HG02943 (cell line): ENCODE measurements around the gene SDK2.

ENCODE experiments used
- ATAC-seq: cut with Tn5 transposase; IDR thresholded peaks from one replicate; pipeline ENCODE4 v1.9.1; 2021; ENCODE audit warnings: mild to moderate bottlenecking, low read depth, moderate library complexity; ENCODE audit not compliant: unreplicated experiment

Gene SDK2

GRCh38 chr17:73545109-73546032 lies 98.9 kb downstream of the SDK2 start:
- ATAC-seq: no peak

GRCh38 chr17:73544333-73544732 lies 99.9 kb downstream of the SDK2 start:
- ATAC-seq: no peak

DNA sequence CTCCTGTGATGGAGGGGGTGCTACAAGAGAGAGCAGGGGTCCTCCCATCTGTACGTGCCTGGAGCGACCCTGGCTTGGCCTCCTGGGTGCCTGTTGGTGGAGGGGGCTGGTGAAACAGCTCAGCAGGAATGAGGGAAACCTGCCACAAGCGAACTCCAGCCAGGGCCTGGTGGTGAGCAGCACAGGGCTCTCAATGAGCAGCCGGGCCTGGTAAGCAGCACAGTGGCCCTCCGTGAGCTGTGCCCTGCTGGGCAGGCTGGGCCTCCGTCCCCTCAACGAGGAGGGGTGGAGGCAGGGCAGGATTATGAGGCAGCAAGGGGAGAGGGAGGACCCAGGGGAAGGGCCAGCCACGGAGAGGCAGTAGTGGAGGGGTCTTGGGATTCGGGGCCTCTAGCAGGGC lies 101.9 kb downstream of the SDK2 start:
- no peak for ATAC-seq

DNA sequence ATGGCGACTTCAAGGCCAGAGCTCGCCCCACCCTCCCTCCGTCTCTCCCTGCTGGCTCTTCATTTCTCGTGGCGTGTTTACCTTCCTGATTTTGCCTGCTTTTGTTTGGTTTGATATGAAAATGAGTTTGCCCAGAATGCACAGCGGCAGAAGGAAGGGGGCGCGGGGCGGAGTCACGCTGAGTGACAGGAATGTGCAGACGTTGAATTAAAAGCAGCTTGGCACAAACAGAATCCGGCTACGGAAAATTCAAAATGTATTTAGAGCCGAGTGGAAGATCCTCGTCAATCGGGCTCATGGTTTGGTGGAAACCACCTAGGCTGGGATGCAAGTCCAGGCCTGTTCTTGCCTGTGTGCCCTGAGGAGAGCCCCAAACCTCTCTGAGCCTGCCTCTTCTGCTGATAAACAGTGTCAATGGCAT lies 102.7 kb downstream of the SDK2 start:
- no peak for ATAC-seq

- ATAC-seq: no peak
These were observed 103.1 kb downstream of the SDK2 start for GRCh38 chr17:73541111-73541510.

- no peak for ATAC-seq
These were observed 105.1 kb downstream of the SDK2 start for GRCh38 chr17:73539166-73539565.

DNA sequence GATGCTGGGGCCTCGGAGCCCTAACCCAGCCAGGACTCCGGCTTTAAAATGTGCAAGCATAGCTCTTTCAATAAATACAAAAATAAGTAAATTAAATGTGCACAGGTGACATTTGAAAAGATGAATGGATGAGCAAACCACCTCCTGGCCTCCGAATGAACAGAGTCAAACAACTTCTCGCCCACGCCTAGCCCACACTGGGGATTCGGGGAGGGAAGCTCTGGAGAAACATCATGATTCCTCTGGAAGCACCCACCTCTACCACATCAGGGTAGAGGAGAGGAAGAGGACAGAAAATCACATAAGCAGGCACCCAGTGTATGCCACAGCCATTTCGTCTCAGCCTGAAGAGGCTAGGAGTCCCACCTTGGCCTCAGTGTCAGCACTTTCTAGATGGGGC lies 105.8 kb downstream of the SDK2 start:
- no peak for ATAC-seq

DNA sequence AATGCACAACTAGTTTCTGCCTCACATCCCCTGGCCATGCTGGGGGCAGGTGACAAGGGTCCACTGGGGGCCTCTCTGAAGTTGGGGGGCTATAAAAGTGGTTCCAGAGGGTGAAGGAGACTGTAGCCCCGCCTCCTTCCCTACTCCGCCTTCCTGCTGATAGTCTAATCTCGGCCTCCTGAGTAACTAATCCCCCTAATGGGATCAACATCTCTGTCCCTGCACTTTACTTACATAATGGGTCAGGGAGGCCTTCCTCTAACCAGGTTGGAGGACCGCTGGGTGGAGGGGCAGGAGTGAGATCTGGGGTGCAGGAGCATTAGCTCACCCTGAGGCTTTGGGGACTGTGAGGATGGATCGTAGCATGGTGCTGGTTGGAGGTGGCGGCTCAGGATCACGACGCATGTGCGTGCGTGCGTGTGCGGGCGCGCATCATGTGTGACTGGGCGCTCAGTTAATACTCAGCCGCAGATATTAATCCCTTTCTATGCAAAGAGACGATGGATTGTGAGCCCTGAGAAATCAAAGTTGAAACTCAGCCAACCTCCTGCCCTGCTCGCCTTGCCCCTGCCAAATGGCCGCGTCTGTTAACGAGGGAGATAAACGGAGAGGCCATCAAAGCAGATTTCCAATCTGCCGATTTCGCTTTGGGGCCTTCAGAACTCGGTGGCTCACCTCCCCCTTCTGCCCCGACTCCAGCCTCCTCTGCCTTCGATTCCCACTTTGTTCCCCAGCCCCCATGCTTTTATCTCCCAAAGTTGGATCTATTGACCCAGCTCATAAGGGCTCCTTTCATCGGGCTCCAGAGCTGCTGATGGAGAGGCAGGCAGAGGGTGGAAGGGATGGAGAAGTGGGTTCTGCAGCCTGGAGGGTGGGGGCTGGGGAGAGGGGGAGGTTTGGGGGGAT lies 107.3 kb downstream of the SDK2 start:
- no peak for ATAC-seq

GRCh38 chr17:73535746-73536145 lies 108.5 kb downstream of the SDK2 start:
- no peak for ATAC-seq

DNA sequence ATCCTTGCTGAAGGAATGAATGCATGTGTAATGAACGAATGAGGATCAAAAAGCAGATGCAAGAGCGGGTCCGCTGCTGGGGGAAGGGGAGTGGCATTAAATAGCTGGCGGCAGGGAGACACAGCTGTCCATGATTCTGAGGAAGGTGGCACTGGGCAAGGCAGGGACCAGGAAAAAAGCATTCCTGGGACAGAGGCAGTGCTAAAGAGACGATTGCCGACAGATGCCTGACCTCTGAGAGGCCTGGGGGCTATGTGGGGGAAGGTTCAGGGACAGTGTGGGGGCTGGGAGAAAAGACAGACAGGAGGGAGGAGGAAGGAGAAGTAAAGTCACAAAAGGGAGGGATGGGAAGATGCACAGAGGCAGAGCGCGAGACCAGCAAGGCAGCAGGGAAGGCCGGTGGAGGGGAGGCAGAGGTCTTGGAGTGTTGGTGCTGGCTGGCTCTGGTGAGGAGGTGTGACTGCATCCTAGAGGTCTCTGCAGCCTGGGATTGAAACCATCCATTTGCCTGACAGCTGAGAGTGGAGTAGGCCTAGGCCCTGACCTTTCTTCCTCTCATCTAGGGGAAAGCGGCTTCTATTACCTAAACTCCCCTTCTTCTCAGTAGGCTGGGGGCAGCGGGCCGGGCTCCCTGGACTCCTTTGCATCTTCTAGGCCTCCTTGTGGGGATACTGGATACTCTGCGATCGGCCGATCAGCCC lies 109.9 kb downstream of the SDK2 start:
- ATAC-seq: no peak

GRCh38 chr17:73533781-73534180 lies 110.5 kb downstream of the SDK2 start:
- ATAC-seq: no peak

DNA sequence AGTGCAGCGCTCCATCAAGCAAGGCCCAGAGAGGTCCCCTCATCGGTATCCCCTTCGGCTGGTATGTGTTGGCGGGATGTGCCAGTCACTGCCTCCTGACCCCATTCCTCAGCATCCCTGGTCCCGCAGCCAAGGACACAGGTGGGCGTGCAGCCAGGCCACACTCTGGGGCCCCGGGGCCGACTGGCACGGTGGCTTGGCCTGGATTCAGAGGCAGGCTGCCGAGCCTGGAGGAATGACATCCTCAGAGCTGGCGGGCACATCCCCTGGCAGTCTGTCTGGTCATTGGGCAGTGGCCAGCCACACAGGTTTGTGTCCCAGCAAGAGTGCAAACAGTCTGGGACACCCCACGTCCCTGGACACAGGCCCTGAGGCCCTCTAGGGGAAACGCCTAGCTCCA lies 111.1 kb downstream of the SDK2 start:
- ATAC-seq: no peak

DNA sequence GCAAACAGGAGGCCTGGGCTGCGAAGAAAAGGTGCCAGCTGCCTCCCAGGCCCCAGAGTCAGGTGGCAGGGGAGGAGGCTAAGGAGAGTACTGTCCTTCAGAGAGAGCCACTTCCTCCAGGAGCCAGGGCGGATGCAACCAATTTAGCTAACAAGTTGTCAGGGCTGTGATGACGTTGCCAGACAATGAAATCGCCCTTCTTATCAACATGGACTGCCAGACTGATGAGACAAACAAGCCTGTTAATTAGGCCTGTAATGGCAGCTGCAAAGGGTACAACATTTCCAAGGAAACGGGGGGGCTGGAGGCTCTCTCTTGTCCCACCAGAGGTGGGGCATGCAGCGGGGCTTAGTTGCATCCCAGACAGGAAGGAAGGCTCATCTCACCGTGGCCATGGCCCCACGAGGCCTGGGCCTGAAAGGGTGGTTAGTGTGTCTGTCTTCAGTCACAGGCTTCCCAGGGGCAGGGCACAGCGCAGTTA lies 111.8 kb downstream of the SDK2 start:
- no peak for ATAC-seq

DNA sequence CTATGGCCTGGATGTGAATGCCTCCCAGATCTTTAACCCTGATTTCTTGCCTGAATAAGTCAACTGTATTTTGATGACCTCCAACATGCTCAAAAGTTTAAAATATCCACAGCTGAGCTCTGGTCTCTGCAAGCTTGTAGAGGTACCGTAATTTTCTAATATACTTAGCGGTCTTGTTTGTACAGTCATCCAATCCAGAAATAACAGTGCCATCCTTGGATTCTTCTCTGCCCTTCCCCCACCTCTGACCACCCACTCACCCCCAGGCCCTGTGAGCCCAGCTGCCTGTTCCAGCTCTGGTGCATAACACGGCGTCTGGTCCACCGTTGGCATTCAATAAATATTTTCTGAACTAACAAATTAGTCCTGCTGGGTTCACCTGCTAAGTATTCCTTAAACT lies 113.1 kb downstream of the SDK2 start:
- no peak for ATAC-seq

GRCh38 chr17:73528679-73529078 lies 115.6 kb downstream of the SDK2 start:
- ATAC-seq: no peak

GRCh38 chr17:73526952-73527351 lies 117.3 kb downstream of the SDK2 start:
- no peak for ATAC-seq

- ATAC-seq: no peak
These were observed 119.1 kb downstream of the SDK2 start for GRCh38 chr17:73524941-73525679.

GRCh38 chr17:73522696-73523095 lies 121.5 kb downstream of the SDK2 start:
- no peak for ATAC-seq

DNA sequence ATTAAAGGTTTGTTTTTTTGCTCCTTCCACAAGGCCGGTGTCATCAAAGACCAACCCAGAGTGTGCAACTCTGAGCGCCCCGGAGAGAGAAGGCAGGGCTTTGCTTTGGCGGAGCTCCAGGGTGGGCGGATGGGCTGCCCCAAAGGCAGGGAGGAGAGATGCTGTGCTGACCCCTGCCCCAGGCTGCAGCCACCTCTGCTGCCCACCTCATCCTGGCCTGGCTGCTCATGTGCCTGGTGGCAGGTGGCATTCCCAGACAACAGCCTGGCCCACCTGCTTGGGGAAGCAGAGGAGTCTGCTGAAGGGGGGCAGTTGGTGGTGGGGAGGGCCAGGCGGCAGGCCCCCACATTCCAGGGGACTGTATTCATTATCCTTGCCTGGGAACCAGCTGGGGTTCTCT lies 122.1 kb downstream of the SDK2 start:
- no peak for ATAC-seq

DNA sequence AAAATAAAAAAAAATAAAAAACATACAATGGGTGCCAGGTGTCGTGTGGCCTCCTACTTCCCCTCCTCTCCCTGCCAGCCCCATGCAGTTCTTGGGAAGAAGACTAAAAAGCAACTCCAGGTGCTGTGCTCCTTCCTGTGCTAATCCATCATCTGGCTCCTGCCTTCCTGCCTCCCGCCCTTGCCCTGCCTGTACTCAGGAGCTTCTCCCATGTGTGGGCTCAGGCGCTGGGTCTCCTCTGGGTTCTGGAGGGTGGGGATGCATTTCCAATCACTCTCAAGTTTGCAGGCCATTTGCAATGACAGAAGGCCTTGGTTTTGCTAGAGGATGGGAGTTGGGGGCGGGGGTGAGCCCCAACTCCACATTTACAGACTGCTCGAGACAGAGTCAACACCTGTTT lies 122.9 kb downstream of the SDK2 start:
- ATAC-seq: no peak
